ENCODE results near the gene PSG7.
A peak's percentile ranks its signal among the peaks of the same experiment; 100 is the strongest.
"Not testable (repeated sequence)": the region's sequence is repeated elsewhere in the genome, so short reads cannot be mapped to it uniquely, and the experiment has no call there.

PSG7 gene

DNA sequence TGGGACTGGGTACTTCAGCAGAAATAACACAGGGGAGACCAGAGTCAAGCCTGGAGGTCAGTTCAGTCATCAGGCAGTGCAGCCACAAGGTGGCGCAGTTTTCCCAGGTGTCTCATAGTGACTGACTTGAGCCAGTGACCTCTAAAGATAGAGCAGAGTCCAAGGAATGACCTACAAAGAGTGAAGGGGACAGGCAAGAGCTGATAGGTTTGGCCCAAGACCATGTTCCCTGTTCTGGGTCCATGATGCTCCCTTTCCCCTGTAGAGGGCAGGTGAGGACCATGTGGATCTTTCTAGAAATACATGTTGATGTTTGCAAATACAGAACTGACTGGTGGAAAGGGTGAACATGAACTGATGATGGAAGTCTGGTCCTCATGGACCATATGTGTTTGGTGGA lies 6.8 kb downstream of the PSG7 start:
- H3K27ac ChIP-seq = not testable (repeated sequence)
- TF ChIP-seq, protein P1, sequence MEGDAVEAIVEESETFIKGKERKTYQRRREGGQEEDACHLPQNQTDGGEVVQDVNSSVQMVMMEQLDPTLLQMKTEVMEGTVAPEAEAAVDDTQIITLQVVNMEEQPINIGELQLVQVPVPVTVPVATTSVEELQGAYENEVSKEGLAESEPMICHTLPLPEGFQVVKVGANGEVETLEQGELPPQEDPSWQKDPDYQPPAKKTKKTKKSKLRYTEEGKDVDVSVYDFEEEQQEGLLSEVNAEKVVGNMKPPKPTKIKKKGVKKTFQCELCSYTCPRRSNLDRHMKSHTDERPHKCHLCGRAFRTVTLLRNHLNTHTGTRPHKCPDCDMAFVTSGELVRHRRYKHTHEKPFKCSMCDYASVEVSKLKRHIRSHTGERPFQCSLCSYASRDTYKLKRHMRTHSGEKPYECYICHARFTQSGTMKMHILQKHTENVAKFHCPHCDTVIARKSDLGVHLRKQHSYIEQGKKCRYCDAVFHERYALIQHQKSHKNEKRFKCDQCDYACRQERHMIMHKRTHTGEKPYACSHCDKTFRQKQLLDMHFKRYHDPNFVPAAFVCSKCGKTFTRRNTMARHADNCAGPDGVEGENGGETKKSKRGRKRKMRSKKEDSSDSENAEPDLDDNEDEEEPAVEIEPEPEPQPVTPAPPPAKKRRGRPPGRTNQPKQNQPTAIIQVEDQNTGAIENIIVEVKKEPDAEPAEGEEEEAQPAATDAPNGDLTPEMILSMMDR (IDR thresholded peaks at IDR 0.05) = peak; percentile 72

DNA sequence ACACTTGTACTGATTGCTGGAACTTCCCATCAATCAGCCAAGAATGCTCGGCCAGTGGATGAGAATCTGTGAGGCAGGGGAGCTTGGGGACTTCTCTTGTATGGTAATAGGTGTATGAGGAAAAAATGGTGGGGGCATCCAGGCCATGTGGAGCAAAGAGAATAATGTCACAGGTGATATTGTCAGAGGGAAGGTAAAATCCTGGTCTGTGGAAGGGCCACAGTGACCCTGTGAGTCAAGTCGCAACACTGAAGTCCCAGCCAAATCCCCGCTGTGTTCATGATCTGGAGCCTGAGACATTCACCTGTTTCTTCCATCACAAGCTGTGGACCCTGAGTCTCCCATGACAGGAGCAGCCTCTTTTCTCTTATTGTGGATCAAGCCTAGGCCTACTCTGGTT lies 8.1 kb downstream of the PSG7 start:
- TF ChIP-seq ZFX (IDR thresholded peaks at IDR 0.05; ENCODE audit: borderline replicate concordance) = no peak
- TF ChIP-seq, protein P1 (IDR thresholded peaks at IDR 0.05) = no peak
- H3K27ac ChIP-seq = no peak overlapping the region

DNA sequence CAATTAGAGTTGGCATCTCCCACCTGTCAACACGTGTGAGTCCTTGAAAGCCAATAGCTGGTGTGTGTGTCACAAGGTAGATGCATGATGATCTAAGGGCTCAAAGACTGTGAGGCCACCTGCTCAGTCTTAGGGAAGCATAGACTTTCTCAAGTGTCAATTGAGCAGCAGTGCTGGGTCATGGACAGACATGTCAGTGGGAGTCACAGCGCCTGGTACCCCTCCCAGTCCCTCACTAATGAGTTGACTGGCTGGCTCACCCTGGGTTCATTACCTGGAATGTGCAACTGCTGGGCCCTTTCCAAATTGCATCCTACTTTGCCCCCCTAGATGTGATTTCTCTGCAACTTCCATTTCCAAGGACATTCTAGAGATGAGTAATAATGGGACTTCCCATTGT lies 10.2 kb downstream of the PSG7 start:
- no peak for TF ChIP-seq ZFX (IDR thresholded peaks at IDR 0.05; ENCODE audit: borderline replicate concordance)
- TF ChIP-seq, protein P1 (IDR thresholded peaks at IDR 0.05) = no peak
- no peak overlapping the region for H3K27ac ChIP-seq

DNA sequence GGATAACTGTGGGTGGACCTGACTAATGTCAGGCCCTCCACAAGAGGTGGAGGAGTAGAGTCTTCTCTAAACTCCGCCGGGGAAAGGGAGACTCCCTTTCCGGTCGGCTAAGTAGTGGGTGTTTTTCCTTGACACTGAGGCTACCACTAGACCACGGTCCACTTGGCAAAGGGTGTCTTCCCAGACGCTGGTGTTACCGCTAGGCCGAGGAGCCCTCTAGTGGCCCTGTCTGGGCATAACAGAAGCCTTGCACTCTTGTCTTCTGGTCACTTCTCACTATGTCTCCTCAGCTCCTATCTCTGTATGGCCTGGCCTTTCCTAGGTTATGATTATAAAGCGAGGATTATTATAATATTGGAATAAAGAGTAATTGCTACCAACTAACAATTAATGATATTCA lies 13.9 kb downstream of the PSG7 start:
- not testable (repeated sequence) for H3K27ac ChIP-seq
- TF ChIP-seq, protein P1 (IDR thresholded peaks at IDR 0.05) = peak; percentile 71

DNA sequence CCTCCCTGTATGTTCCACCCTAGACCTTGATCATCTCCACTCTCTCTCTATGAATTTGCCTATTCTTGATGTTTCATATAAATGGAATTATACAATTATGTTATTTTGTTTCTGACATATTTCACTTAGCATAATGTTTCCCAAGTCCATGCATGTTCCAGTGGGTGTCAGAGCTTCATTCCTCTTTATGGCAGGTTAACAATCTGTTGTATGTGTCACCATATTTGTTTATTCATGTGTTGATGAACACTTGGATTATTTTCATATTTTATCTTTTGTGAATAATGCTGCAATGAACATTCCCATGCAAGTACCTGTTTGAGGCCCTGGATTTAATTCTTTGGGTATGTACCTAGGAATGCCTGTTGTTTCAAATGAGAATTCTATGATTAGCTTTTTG lies 16.0 kb downstream of the PSG7 start:
- not testable (repeated sequence) for H3K27ac ChIP-seq

DNA sequence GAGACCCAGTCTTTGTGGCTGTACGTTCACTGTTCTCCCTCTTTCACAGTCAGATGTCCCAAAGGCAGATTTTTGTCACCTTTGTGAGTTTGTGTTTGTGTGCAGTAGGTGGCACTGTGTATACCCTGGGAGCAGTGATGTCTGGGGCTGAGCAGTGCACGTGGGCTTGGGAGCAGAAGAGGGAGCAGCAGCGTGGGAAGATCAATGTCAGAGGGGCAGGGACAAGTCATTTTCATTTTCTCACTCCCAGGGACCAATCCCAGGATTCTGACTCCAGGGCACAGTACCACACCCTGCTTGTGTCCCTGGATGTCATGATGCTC lies 17.3 kb downstream of the PSG7 start:
- TF ChIP-seq, protein P1 (IDR thresholded peaks at IDR 0.05) = peak; percentile 21; the same call in 1 of the 2 replicates
- TF ChIP-seq ZFX (IDR thresholded peaks at IDR 0.05; ENCODE audit: borderline replicate concordance) = no peak
- no peak overlapping the region for H3K27ac ChIP-seq

DNA sequence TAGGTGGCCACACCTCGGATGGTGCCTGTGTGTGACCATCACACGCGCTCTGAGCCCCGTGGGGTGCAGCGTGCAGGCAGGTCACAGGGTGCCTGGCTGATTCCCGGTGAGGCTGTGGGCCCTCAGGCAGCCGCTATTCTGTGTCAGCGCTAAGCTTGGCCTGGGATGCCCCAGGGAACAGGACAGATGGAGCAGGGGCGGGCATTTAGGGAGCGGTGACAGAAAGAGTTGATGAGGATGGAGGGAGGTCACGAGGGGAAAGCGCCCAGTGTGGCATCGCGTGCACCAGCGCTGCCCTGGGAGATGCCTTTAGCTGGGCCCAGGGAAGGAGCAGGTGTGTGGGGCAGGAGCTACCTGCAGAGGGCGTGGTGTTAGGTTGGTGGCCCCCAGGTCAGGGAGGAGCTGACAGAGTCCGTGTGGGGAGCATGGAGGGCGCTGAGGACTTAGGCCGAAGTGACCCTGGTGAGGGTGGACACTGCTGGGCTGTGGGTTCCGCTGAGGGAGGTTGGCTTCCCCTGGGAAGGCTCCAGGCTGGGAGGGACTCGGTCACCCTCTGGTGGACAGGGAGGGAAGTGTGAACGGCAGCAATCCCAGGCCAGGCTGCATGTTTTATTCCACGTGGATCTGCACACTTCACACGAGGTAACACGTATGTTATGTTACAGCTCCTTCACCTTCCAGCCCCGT lies 17.8 kb downstream of the PSG7 start:
- H3K27ac ChIP-seq = not testable (repeated sequence)

DNA sequence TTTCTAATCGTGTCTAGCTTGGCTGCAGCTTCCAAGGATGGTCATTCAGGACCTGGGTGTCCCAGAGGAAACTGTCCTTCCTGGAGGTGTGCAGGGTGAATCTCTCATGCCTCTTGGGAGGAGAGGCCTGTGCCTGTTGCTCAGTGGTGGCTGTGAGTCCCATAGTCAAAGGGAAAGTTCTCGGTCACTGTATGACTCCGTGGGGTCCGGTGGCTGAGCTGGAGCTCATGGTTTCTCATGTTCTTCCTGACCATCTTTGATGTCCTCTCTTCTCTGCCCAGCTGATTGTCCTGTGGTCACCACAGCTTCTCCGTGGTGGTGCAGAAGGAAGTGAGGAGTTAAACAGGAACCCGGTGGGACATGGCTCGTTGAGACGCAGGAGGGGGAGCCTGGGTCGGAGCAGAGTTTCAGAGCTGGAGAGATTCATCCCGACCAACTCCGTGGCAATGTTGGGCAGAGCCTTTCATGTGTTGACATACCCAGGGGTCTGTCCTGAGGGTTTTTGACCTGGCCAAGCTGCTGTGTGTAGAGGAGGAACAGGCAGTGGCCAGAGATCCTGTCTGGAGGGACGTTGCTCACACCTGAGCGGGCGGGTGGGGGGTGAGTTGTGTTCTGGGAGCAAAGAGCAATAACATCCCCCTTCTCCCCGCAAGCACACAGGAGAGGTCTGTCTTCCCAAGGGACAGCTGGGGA lies 18.5 kb downstream of the PSG7 start:
- H3K27ac ChIP-seq = not testable (repeated sequence)

More for the DNA sequence above, 17.8 kb downstream of the PSG7 start:
- TF ChIP-seq, protein P1 (IDR thresholded peaks at IDR 0.05) = peak; percentile 26

DNA sequence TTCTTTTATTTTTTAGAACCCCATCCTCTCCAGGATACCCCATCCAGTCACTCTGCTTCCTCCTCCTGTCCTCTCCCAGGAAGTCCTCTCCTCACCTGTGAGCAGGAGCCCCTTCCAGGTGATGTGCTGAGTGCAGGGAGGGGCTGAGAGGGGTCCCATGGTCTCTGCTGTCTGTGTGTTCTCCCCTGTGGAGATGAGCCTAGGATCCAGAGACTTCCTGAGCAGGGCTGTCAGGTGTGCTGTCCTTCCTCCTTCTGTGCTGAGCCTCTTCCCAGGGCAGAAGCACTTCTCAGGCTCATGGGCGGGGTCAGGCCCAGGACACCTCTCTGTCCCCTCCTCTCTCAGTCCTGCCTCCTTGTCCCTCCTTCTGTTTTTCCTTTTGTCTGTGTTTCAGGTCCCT lies 19.4 kb downstream of the PSG7 start, which contains the start of gene PSG6:
Gene PSG6, minus strand, starts transcription at position 261 of the 400 bp plus-strand sequence. Its CDS starts 102 bp downstream, at position 159.
- H3K27ac ChIP-seq = not testable (repeated sequence)

DNA sequence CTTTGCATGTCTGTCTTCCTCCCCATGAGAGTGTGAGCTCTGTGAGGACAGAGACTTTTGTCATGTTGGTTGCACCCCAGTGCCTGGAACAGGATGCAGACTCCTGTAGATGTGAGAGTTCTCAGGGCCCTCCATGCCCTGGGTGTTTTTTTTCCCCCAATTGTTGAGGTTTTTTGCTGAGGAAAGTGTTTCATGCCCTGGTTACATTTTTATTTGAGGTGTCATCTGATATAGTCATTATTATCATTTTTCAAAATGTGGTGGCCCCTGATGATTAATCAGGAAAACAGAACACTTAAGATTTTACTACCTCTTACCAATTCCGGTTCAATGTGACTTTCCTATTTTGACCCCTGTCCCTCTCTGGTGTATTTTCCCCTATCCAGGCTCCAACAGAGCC lies 20.1 kb downstream of the PSG7 start:
- not testable (repeated sequence) for H3K27ac ChIP-seq

DNA sequence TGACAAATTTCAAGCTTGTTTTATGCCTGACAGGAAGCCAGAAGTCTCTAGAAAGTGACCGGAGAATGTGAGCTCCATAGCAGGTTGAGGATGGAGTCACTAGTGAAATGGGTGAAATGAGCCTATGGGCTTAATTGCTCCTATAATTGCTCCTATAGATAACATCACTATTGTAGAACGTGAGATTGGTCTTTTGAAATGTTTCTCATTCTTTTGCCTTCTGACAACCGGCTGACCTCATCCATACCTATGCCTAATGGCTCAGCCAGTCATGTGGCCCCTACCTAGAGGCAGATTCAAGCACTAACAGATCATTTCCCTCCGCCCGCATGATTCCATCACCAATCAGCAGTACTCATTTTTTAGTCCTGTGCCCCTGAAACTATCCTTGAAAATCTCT lies 23.5 kb downstream of the PSG7 start:
- H3K27ac ChIP-seq = not testable (repeated sequence)

DNA sequence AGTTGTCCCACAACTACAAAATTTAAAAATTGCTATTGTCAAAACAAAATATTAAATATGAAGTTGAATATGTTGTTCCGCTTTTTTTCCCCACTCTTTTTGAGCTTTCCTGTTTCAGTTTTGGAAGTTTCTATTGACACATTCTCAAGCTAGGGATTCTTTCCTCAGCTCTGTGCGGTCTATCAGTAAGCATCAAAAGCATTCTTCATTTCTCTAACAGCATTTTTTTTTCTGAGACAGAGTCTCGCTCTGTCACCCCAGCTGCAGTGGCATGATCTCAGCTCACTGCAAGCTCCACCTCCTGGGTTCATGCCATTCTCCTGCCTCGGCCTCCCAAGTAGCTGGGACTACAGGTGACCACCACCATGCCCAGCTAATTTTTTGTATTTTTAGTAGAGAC lies 24.1 kb downstream of the PSG7 start:
- H3K27ac ChIP-seq = not testable (repeated sequence)

DNA sequence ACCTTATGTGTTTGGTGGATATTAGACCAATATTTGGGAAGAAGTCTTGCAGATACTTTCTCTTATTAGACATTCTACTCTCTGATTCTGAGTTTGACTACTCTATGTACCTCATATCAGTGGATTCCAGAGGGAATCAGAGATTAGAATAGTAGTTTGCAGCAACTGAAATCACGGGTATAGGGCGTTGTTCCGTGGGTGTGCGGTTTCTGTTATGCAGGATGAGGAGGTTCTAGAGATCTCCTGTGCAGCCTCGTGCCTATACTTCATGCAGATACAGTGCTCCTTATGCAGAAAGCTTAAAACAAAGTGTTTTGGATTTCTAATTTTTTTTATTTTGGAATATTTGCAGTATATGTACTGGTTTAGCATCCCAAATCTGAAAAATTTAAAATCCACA lies 25.3 kb downstream of the PSG7 start:
- H3K27ac ChIP-seq = not testable (repeated sequence)

Measured in 22Rv1 (cell line).